Measurements from ENCODE around the gene ABHD2.
A peak's percentile ranks its signal among the peaks of the same experiment; 100 is the strongest.

ABHD2 gene

GRCh38 chr15:89155122-89155521, 66.9 kb downstream of the ABHD2 start:
- no peak for DNase-seq
- intact Hi-C loops (cut with DNase I) = no loop called here

- intact Hi-C loops (cut with DNase I) = no loop called here
- no peak for DNase-seq
Measured at GRCh38 chr15:89155656-89156055, 67.4 kb downstream of the ABHD2 start.

- DNase-seq = no peak
- intact Hi-C loops (cut with DNase I) = no loop called here
Measured at GRCh38 chr15:89157061-89157460, 68.8 kb downstream of the ABHD2 start.

GRCh38 chr15:89157918-89158564, 69.8 kb downstream of the ABHD2 start:
- no peak for DNase-seq
- intact Hi-C loops (cut with DNase I) = no loop called here

GRCh38 chr15:89161666-89162065, 73.4 kb downstream of the ABHD2 start:
- intact Hi-C loops (cut with DNase I) = no loop called here
- DNase-seq = no peak

- DNase-seq = no peak
- intact Hi-C loops (cut with DNase I) = no loop called here
Measured at GRCh38 chr15:89163271-89164055, 75.2 kb downstream of the ABHD2 start.

- intact Hi-C loops (cut with DNase I) = no loop called here
- DNase-seq = peak in 1 of 10 donors; percentile 76
Measured at GRCh38 chr15:89164712-89165211, 76.5 kb downstream of the ABHD2 start.

GRCh38 chr15:89165677-89166076, 77.4 kb downstream of the ABHD2 start:
- intact Hi-C loops (cut with DNase I) = no loop called here
- DNase-seq = no peak

- peak in 1 of 10 donors; percentile 29 for DNase-seq
- intact Hi-C loops (cut with DNase I) = no loop called here
Measured at GRCh38 chr15:89167267-89168176, 79.3 kb downstream of the ABHD2 start.

GRCh38 chr15:89168316-89168833, 80.1 kb downstream of the ABHD2 start:
- intact Hi-C loops (cut with DNase I) = no loop called here

GRCh38 chr15:89170364-89170763, 82.1 kb downstream of the ABHD2 start:
- no peak for DNase-seq
- intact Hi-C loops (cut with DNase I) = no loop called here

More at GRCh38 chr15:89168316-89168833, 80.1 kb downstream of the ABHD2 start:
- no peak for DNase-seq

- intact Hi-C loops (cut with DNase I) = loop anchor here (1.0 kb wide), 1 partner anchor 114 kb away; no protein-coding TSS in a partner anchor
- DNase-seq = peak in 7 of 10 donors; percentile 27 to 88 (median 52)
Measured at GRCh38 chr15:89171136-89172072, 83.1 kb downstream of the ABHD2 start.

GRCh38 chr15:89172921-89173320, 84.7 kb downstream of the ABHD2 start:
- intact Hi-C loops (cut with DNase I) = no loop called here
- no peak for DNase-seq

- no peak for DNase-seq
- intact Hi-C loops (cut with DNase I) = no loop called here
Measured at GRCh38 chr15:89174476-89174875, 86.2 kb downstream of the ABHD2 start.

- intact Hi-C loops (cut with DNase I) = loop anchor here (2.0 to 5.0 kb wide), 3 partner anchors 33 to 273 kb away; no protein-coding TSS in a partner anchor
- DNase-seq = peak in 1 of 10 donors; percentile 72
Measured at GRCh38 chr15:89175617-89176191, 87.4 kb downstream of the ABHD2 start.

GRCh38 chr15:89177116-89177515, 88.9 kb downstream of the ABHD2 start:
- no peak for DNase-seq
- intact Hi-C loops (cut with DNase I) = loop anchor here (2.0 to 5.0 kb wide), 3 partner anchors 35 to 275 kb away; no protein-coding TSS in a partner anchor

GRCh38 chr15:89177633-89178306, 89.5 kb downstream of the ABHD2 start:
- intact Hi-C loops (cut with DNase I) = loop anchor here (2.0 to 5.0 kb wide), 3 partner anchors 35 to 275 kb away; no protein-coding TSS in a partner anchor
- peak in 8 of 10 donors; percentile 59 to 93 (median 75) for DNase-seq

Data from posterior cingulate gyrus (tissue), 11 donors.